Gastrocnemius medialis (tissue), 4 donors: ENCODE results near the gene NR2C2AP. TPM values are rescaled to one million over a fixed set of nuclear protein-coding genes. Genes with fewer than 3 reads are reported as not detected.
"Not testable (repeated sequence)": the region's sequence is repeated elsewhere in the genome, so short reads cannot be mapped to it uniquely, and the experiment has no call there.

Source experiments
- ATAC-seq, 2 donors: fragments of 150-250 bp; one replicate each; pipeline ENCODE4 v1.9.1; 2016
- DNase-seq, 2 donors: peaks; one replicate each; pipeline ENCODE4 v3.0.0-alpha.2; 2019
- H3K27ac ChIP-seq, 4 donors: fragments of 200-600 bp; sonication (generic); 1 replicate in 1 of 4; 2 replicates in 3 of 4; pipeline ENCODE4 v1.5.1; 2016 to 2018; ENCODE audit warnings: mild to moderate bottlenecking in 2 of 4, moderate library complexity in 1 of 4
- H3K27me3 ChIP-seq, 3 donors: fragments of 200-600 bp; sonication (generic) in 2 of 3; 1 replicate in 1 of 3; 2 replicates in 2 of 3; pipeline versions ENCODE4 v1.5.1 to v1.6.0; 2016 to 2019; ENCODE audit warnings: mild to moderate bottlenecking in 1 of 3, moderate library complexity in 1 of 3
- H3K36me3 ChIP-seq, 2 donors: fragments of 200-600 bp; sonication (generic) in 1 of 2; one replicate each; pipeline ENCODE4 v1.5.1; 2017 to 2018
- H3K4me1 ChIP-seq, 2 donors: fragments of 200-600 bp; sonication (generic) in 1 of 2; one replicate each; pipeline ENCODE4 v1.5.1; 2016 to 2017; ENCODE audit warnings: mild to moderate bottlenecking in 2 of 2
- H3K4me3 ChIP-seq, 4 donors: fragments of 200-600 bp; sonication (generic) in 3 of 4; 1 replicate in 1 of 4; 2 replicates in 3 of 4; pipeline ENCODE4 v1.5.1; 2016 to 2019; ENCODE audit warnings: mild to moderate bottlenecking in 2 of 4
- H3K9me3 ChIP-seq, 3 donors: fragments of 200-600 bp; sonication (generic) in 2 of 3; 1 replicate in 1 of 3; 2 replicates in 2 of 3; pipeline ENCODE4 v1.5.1; 2016 to 2019
- CTCF ChIP-seq, 5 experiments: fragments of 450-650 bp in 3 of 5; fragments of 200-600 bp in 2 of 5; sonication (generic) in 2 of 5; IDR thresholded peaks in 4 of 5; conservative IDR thresholded peaks in 1 of 5; 1 replicate in 4 of 5; 2 replicates in 1 of 5; pipeline ENCODE4 v1.5.1; 2016 to 2019; ENCODE audit warnings: antibody characterized with exemption in 5 of 5, mild to moderate bottlenecking in 3 of 5, moderate library complexity in 3 of 5
- POLR2A ChIP-seq, 2 donors: fragments of 450-650 bp; IDR thresholded peaks; one replicate each; pipeline ENCODE4 v1.6.1; 2017; ENCODE audit warnings: antibody characterized with exemption in 2 of 2, mild to moderate bottlenecking in 2 of 2, moderate library complexity in 2 of 2
- in situ Hi-C, 4 donors: fragments of 200-750 bp; cut with MboI; loops; one replicate each; pipeline versions ENCODE4 v1.15.0 to v1.8.0; 2017; ENCODE audit warnings: low sequenced_read_pairs in 4 of 4
- intact Hi-C: fragments of 100-400 bp; cut with DNase I; formaldehyde crosslinking; loops from one replicate; pipeline ENCODE4 v1.15.1; 2023; ENCODE audit warnings: low total_unique reads
- total RNA-seq, 4 donors: library from RNA; depleted of rRNA; stranded (reverse); fragments of >200 nt; gene quantifications; one replicate each; pipeline versions ENCODE4 v1.1.0 to v1.2.3, GENCODE V29; 2016

Gene NR2C2AP
- total RNA-seq, 4 donors from 2014 or later = 4.7 to 19.0 (median 11.5) TPM

- peaks cover 36 to 53% (median 51%) of the 10 kb centered on the region in 3 donors for H3K27me3 ChIP-seq
Observed at GRCh38 chr19:19224852-19225494, 21.8 kb upstream of the NR2C2AP start.

DNA sequence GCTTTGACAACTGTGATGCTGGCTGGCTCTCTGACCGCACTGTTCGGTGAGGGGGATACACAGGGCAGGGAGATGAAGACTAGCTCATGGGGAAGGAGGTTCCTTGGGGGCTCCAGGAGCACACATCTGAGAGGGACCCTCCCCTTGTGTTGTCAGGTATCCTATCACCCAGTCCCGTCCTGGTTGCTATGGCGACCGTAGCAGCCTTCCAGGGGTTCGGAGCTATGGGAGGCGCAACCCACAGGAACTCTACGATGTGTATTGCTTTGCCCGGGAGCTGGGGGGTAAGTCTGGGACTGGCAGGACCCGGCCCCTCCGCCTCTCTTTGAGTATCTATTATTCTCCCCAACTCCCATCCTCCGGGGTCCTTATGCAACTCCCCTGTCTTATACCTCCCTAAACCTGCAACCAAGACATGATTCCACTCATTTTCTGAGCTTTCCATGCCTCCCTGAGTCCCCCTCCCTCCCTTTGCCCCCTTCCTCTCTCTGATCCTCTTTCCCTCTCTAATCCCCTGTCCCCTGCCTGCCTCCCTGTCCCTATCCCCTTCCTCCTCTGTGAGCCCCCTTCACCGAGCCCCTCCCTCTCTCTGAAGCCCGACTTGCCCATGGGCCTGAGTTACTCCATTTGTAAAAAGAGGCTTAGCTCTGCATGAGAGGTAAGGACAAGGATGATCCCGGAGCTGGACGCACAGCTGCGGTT, 21.1 kb upstream of the NR2C2AP start:
- Histone ChIP-seq H3K27ac (no peak overlapping the region), H3K4me1 (no peaks in the 10 kb centered on the region), H3K27me3 (peaks cover 36 to 53% (median 51%) of the 10 kb centered on the region in 3 donors), H3K36me3 (no peaks in the 10 kb centered on the region), H3K4me3 (peak overlapping the region in 1 of 4 donors; percentile 26), H3K9me3 (no peaks in the 10 kb centered on the region)
- no peak for DNase-seq
- in situ Hi-C loops = no loop called here
- ATAC-seq = no peak
- intact Hi-C loops = no loop called here
- TF ChIP-seq CTCF (IDR thresholded peaks at IDR 0.05 in 4 of 5, conservative IDR thresholded peaks at IDR 0.05 in 1 of 5) (no peak), POLR2A (IDR thresholded peaks at IDR 0.05) (no peak)

More at GRCh38 chr19:19224852-19225494, 21.8 kb upstream of the NR2C2AP start:
- DNase-seq (no peak), ATAC-seq (peak in 1 of 2 donors; percentile 39)
- H3K4me3 ChIP-seq = peak overlapping the region; percentile 23 to 38 (median 27)
- intact Hi-C loops = no loop called here
- H3K9me3 ChIP-seq = no peaks in the 10 kb centered on the region
- H3K36me3 ChIP-seq = no peaks in the 10 kb centered on the region
- no peak overlapping the region for H3K27ac ChIP-seq
- TF ChIP-seq POLR2A (IDR thresholded peaks at IDR 0.05) (no peak), CTCF (IDR thresholded peaks at IDR 0.05 in 4 of 5, conservative IDR thresholded peaks at IDR 0.05 in 1 of 5) (peak in 4 of 5 experiments; percentile 38 to 45 (median 42))
- in situ Hi-C loops = no loop called here
- no peaks in the 10 kb centered on the region for H3K4me1 ChIP-seq

- intact Hi-C loops = no loop called here
- in situ Hi-C loops = no loop called here
- Histone ChIP-seq H3K36me3 (no peaks in the 10 kb centered on the region), H3K4me3 (no peak overlapping the region), H3K4me1 (no peaks in the 10 kb centered on the region), H3K9me3 (no peaks in the 10 kb centered on the region), H3K27me3 (peaks cover 36 to 53% (median 45%) of the 10 kb centered on the region in 3 donors), H3K27ac (no peak overlapping the region)
- DNase-seq (no peak), ATAC-seq (no peak)
- TF ChIP-seq CTCF (IDR thresholded peaks at IDR 0.05 in 4 of 5, conservative IDR thresholded peaks at IDR 0.05 in 1 of 5) (no peak), POLR2A (IDR thresholded peaks at IDR 0.05) (no peak)
Observed at GRCh38 chr19:19223636-19224035, 20.4 kb upstream of the NR2C2AP start.

- H3K36me3 ChIP-seq = no peaks in the 10 kb centered on the region
- no peak for ATAC-seq
- H3K27me3 ChIP-seq = peaks cover 33 to 48% (median 40%) of the 10 kb centered on the region in 3 donors
- no peaks in the 10 kb centered on the region for H3K9me3 ChIP-seq
- no peak for TF ChIP-seq POLR2A (IDR thresholded peaks at IDR 0.05)
- DNase-seq = no peak
- no peak overlapping the region for H3K27ac ChIP-seq
- intact Hi-C loops = no loop called here
- no peak overlapping the region for H3K4me3 ChIP-seq
- H3K4me1 ChIP-seq = no peaks in the 10 kb centered on the region
- in situ Hi-C loops = no loop called here
Observed at GRCh38 chr19:19223060-19223459, 19.8 kb upstream of the NR2C2AP start.

DNA sequence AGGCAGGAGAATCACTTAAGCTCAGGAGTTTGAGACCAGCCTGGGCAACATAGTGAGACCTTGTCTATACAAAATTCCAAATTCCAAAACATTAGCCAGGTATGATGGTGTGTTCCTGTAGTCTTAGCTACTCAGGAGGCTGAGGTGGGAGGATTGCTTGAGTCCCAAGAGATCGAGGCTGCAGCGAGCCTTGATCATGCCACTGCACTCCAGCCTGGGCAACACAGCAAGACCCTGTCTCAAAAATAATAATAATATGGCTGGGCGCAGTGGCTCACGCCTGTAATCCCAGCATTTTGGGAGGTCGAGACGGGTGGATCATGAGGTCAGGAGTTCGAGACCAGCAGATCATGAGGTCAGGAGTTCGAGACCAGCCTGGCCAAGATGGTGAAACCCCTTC, 17.8 kb upstream of the NR2C2AP start:
- in situ Hi-C loops, intact Hi-C loops, H3K27ac ChIP-seq, H3K4me1 ChIP-seq, H3K9me3 ChIP-seq, H3K4me3 ChIP-seq, H3K36me3 ChIP-seq, DNase-seq, ATAC-seq: not testable (repeated sequence)
- H3K27me3 ChIP-seq = peaks cover 22 to 35% (median 23%) of the 10 kb centered on the region in 3 donors
